GM12878 (cell line): ENCODE results near the gene CLSTN2.

Experiments used
- CTCF ChIP-seq, 3 experiments: IDR thresholded peaks in 2 of 3; conservative IDR thresholded peaks in 1 of 3; 2 replicates each; pipeline ENCODE4 v1.5.1; 2011; ENCODE audit warnings: low read depth in 3 of 3, low read length in 3 of 3, mild to moderate bottlenecking in 3 of 3, control low read depth in 2 of 3, moderate library complexity in 2 of 3, inconsistent platforms in 1 of 3, mixed read lengths in 1 of 3; ENCODE audit not compliant: control insufficient read depth in 2 of 3, insufficient read depth in 1 of 3; ENCODE audit errors: extremely low read depth in 1 of 3
- PAX8 ChIP-seq: fragments of 450-650 bp; IDR thresholded peaks from 2 replicates; pipeline ENCODE4 v1.6.1; 2017; ENCODE audit warnings: mild to moderate bottlenecking, moderate library complexity
- USF2 ChIP-seq: IDR thresholded peaks from 2 replicates; pipeline ENCODE4 v1.6.1; 2011; ENCODE audit warnings: low read depth, low read length, improper control_type of control experiment, borderline replicate concordance

GRCh38 chr3:140363801-140364200 lies 428.8 kb downstream of the CLSTN2 start:
- TF ChIP-seq USF2 (no peak), CTCF (IDR thresholded peaks at IDR 0.05 in 2 of 3, conservative IDR thresholded peaks at IDR 0.05 in 1 of 3; ENCODE audit: control insufficient read depth in 2 of 3, extremely low read depth in 1 of 3, insufficient read depth in 1 of 3, low read depth in 3 of 3, low read length in 3 of 3) (no peak), PAX8 (no peak)
